Keratinocyte (primary cell): ENCODE measurements around the gene FAM162B. TPM values are rescaled to one million over a fixed set of nuclear protein-coding genes. Genes with fewer than 3 reads are reported as not detected.

Source experiments
- DNase-seq: peaks from one replicate; pipeline ENCODE4 v3.0.0-alpha.2; 2011; ENCODE audit warnings: low read depth, missing footprints, low spot score
- FAIRE-seq: peaks from 2 replicates; lab custom pipeline; 2011; peaks lifted over from hg19 to GRCh38; lab: Jason Lieb, UNC
- H2AFZ ChIP-seq: 2 replicates; pipeline ENCODE4 v1.6.0; 2012; ENCODE audit warnings: low read length, control low read depth, inconsistent platforms; ENCODE audit not compliant: control insufficient read depth
- H3K27ac ChIP-seq: 2 replicates; pipeline ENCODE4 v1.5.1; 2011; ENCODE audit warnings: low read length; ENCODE audit not compliant: control insufficient read depth, insufficient read depth
- H3K27me3 ChIP-seq: 3 replicates; pipeline ENCODE4 v1.6.0; 2011; ENCODE audit warnings: low read length; ENCODE audit not compliant: control insufficient read depth, insufficient read depth; ENCODE audit errors: extremely low read depth
- H3K36me3 ChIP-seq, 2 experiments: 2 replicates in 1 of 2; 3 replicates in 1 of 2; pipeline ENCODE4 v1.5.1; 2011; ENCODE audit warnings: low read length in 2 of 2, mild to moderate bottlenecking in 1 of 2; ENCODE audit not compliant: control insufficient read depth in 2 of 2, insufficient read depth in 2 of 2; ENCODE audit errors: extremely low read depth in 1 of 2
- H3K4me1 ChIP-seq: 3 replicates; pipeline ENCODE4 v1.5.1; 2011; ENCODE audit warnings: low read length; ENCODE audit not compliant: control insufficient read depth, insufficient read depth; ENCODE audit errors: extremely low read depth
- H3K4me2 ChIP-seq: 3 replicates; pipeline ENCODE4 v1.6.0; 2011; ENCODE audit warnings: low read depth, low read length; ENCODE audit not compliant: control insufficient read depth, insufficient read depth; ENCODE audit errors: extremely low read depth
- H3K4me3 ChIP-seq, 3 experiments: fragments of 200-600 bp in 1 of 3; sonication (generic) in 1 of 3; 2 replicates in 2 of 3; 3 replicates in 1 of 3; pipeline ENCODE4 v1.5.1; 2011 to 2016; ENCODE audit warnings: low read length in 3 of 3, mild to moderate bottlenecking in 3 of 3, control low read depth in 2 of 3, inconsistent platforms in 1 of 3, low read depth in 1 of 3, mixed read lengths in 1 of 3, mixed run types in 1 of 3, moderate library complexity in 1 of 3; ENCODE audit not compliant: control insufficient read depth in 2 of 3, insufficient read depth in 2 of 3; ENCODE audit errors: extremely low read depth in 1 of 3
- H3K79me2 ChIP-seq: 2 replicates; pipeline ENCODE4 v1.6.0; 2012; ENCODE audit warnings: low read length; ENCODE audit not compliant: control insufficient read depth, insufficient read depth
- H3K9ac ChIP-seq: 3 replicates; pipeline ENCODE4 v1.6.0; 2011; ENCODE audit warnings: low read length; ENCODE audit not compliant: control insufficient read depth, insufficient read depth; ENCODE audit errors: extremely low read depth
- H3K9me1 ChIP-seq: 3 replicates; pipeline ENCODE4 v1.6.0; 2011; ENCODE audit warnings: low read length; ENCODE audit not compliant: control insufficient read depth, insufficient read depth; ENCODE audit errors: extremely low read depth
- H3K9me3 ChIP-seq: 2 replicates; pipeline ENCODE4 v1.5.1; 2012; ENCODE audit warnings: low read depth, low read length; ENCODE audit not compliant: control insufficient read depth
- H4K20me1 ChIP-seq: 3 replicates; pipeline ENCODE4 v1.6.0; 2011; ENCODE audit warnings: low read length; ENCODE audit not compliant: control insufficient read depth, insufficient read depth; ENCODE audit errors: extremely low read depth
- CTCF ChIP-seq, 3 experiments: IDR thresholded peaks in 1 of 3; conservative IDR thresholded peaks in 1 of 3; optimal IDR thresholded peaks in 1 of 3; 2 replicates in 2 of 3; 3 replicates in 1 of 3; pipeline versions ENCODE3 to v1.5.1; 2011; ENCODE audit warnings: low read length in 3 of 3, mild to moderate bottlenecking in 3 of 3, moderate library complexity in 2 of 3, control low read depth in 1 of 3, inconsistent platforms in 1 of 3; ENCODE audit not compliant: insufficient read depth in 2 of 3; ENCODE audit errors: extremely low read depth in 1 of 3
- EZH2 ChIP-seq: IDR thresholded peaks from one replicate; pipeline ENCODE4 v1.6.1; 2012; ENCODE audit warnings: inconsistent platforms, mild to moderate bottlenecking, low read length, moderate library complexity
- dilution Hi-C: fragments of 300-500 bp; cut with MboI; formaldehyde crosslinking; loops from one replicate; pipeline ENCODE4 v1.7.0; 2020; ENCODE audit warnings: low sequenced_read_pairs; ENCODE audit not compliant: extremely low pct_ligation_motif_present
- polyA plus RNA-seq, 5 experiments: library from polyadenylated mRNA; depleted of rRNA in 3 of 5; stranded (reverse) in 3 of 5; stranded (forward) in 1 of 5; unstranded in 1 of 5; fragments of >200 nt; gene quantifications; 1 replicate in 1 of 5; 2 replicates in 3 of 5; 3 replicates in 1 of 5; pipeline versions ENCODE4 v1.2.1 to v1.2.3, GENCODE V29; 2011 to 2012; ENCODE audit warnings: missing spikeins in 2 of 5, low read depth in 1 of 5, low replicate concordance in 1 of 5

The FAM162B gene
- polyA plus RNA-seq, 1 donor (not counting 4 experiments of a cell fraction or from before 2014, with no cell fraction given): not detected

DNA sequence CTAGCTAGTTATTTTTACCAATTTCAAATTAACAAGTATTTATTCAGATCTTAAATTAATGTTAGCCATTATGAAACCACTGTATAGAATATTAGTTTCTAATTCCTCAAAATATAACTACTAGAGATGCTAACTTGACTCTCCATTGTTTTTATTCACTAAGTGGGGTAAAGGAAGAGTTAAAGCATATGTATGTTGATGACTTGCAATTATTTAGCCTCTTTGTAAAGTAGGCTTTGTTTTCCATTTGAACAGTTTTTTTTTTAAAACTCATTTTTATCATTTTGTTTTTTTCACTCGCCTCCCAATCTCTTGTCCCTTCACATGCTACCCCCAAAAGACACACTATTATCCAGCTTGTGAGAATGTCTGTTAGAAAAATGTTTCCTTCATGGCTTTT, 3.3 kb downstream of the FAM162B start:
- Histone ChIP-seq H3K9me3 (no peaks in the 10 kb centered on the region), H3K9ac (no peak overlapping the region), H3K9me1 (no peaks in the 10 kb centered on the region), H3K36me3 (no peaks in the 10 kb centered on the region), H3K27me3 (peaks cover 31% of the 10 kb centered on the region), H3K4me1 (no peaks in the 10 kb centered on the region), H3K27ac (no peak overlapping the region), H2AFZ (no peak overlapping the region), H3K79me2 (no peaks in the 10 kb centered on the region), H3K4me2 (no peak overlapping the region), H4K20me1 (peaks cover 3% of the 10 kb centered on the region), H3K4me3 (no peak overlapping the region)
- dilution Hi-C loops: no loop called here
- DNase-seq (no peak), FAIRE-seq (no peak)
- TF ChIP-seq CTCF (optimal IDR thresholded peaks at IDR 0.05 in 1 of 3, IDR thresholded peaks at IDR 0.05 in 1 of 3, conservative IDR thresholded peaks at IDR 0.05 in 1 of 3; ENCODE audit: extremely low read depth in 1 of 3, insufficient read depth in 2 of 3, low read length in 3 of 3) (no peak), EZH2 (no peak)

- no peak overlapping the region for H2AFZ ChIP-seq
- no peaks in the 10 kb centered on the region for H3K36me3 ChIP-seq
- H3K9me1 ChIP-seq: no peaks in the 10 kb centered on the region
- DNase-seq (no peak), FAIRE-seq (no peak)
- no peak overlapping the region for H3K4me2 ChIP-seq
- no peaks in the 10 kb centered on the region for H3K4me1 ChIP-seq
- no peak overlapping the region for H3K27ac ChIP-seq
- no peak overlapping the region for H3K9ac ChIP-seq
- TF ChIP-seq EZH2: no peak
- TF ChIP-seq CTCF (optimal IDR thresholded peaks at IDR 0.05 in 1 of 3, IDR thresholded peaks at IDR 0.05 in 1 of 3, conservative IDR thresholded peaks at IDR 0.05 in 1 of 3; ENCODE audit: extremely low read depth in 1 of 3, insufficient read depth in 2 of 3, low read length in 3 of 3): no peak
- no peak overlapping the region for H3K4me3 ChIP-seq
- peaks cover 28% of the 10 kb centered on the region for H3K27me3 ChIP-seq
- H3K9me3 ChIP-seq: no peaks in the 10 kb centered on the region
- dilution Hi-C loops: no loop called here
- peaks cover 3% of the 10 kb centered on the region for H4K20me1 ChIP-seq
- H3K79me2 ChIP-seq: no peaks in the 10 kb centered on the region
Measured at GRCh38 chr6:116761779-116762178, 3.7 kb downstream of the FAM162B start.
